NCI-H2029 (cell line): ENCODE results near the gene HSP90AB1.

Source experiments
- DNase-seq: peaks from one replicate; lab custom pipeline; 2025; lab: John Stamatoyannopoulos, UW

HSP90AB1 gene

DNA sequence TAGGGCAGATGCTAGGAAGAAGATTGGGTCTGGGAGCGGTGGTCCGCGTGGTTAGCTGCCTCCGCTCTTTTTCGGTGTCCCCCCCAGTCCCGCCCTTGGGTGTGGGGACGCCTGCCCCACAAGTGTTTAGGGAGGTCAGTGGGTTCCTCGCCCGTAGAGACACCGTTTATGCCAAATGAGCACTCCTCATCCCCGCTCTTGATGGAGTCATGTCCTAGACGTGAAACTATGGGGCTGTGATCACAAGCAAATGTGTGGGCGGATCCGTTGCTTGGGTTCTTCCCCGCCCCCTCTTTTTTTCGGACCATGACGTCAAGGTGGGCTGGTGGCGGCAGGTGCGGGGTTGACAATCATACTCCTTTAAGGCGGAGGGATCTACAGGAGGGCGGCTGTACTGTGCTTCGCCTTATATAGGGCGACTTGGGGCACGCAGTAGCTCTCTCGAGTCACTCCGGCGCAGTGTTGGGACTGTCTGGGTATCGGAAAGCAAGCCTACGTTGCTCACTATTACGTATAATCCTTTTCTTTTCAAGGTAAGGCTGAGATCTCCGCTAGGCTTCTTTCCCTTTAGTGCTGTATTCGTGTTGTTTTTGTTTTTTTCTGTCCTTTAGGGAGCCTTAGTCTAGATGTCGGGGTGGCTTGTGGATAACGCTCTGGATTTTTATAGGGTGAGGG is at the start of gene HSP90AB1:
Gene HSP90AB1 (plus strand): TSS at position 439 of the 675 bp plus-strand sequence. CDS start 1,529 bp downstream, outside the sequence.
- DNase-seq, result peak; percentile 98

DNA sequence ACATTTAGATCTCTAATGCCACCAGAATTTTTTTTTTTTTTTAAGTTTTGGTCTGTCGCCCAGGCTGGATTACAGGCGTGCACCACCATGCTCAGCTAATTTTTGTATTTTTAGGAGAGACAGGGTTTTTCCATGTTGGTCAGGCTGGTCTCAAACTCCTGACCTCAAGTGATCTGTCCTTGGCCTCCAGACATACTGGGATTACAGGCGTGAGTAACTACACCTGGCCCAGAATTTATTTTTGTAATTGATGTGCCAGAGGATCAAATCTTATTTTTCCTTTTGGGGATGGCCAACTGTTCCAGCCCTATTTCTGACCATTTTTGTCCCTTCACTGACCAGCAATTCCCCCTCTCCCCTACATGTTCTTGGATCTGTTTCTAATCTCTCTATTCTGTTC is 48.2 kb upstream of the HSP90AB1 start:
- no peak for DNase-seq

DNA sequence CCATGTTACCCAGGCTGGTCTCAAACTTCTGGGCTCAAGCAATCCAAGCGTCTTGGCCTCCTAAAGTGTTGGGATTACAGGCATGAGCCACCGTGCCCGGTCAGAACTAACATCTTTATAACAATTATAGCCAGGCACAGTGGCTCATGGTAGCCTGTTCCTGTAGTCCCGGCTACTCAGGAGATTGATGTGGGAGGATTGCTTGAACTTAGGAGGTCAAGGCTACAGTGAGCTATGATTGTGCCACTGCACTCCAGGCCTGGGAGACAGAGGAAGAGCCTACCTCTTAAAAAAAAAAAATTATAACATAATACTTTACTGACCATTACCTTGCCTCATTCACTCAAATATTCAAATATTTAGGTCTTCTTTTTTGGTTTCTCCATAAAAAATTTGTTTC is 47.0 kb upstream of the HSP90AB1 start:
- DNase-seq, result no peak

DNA sequence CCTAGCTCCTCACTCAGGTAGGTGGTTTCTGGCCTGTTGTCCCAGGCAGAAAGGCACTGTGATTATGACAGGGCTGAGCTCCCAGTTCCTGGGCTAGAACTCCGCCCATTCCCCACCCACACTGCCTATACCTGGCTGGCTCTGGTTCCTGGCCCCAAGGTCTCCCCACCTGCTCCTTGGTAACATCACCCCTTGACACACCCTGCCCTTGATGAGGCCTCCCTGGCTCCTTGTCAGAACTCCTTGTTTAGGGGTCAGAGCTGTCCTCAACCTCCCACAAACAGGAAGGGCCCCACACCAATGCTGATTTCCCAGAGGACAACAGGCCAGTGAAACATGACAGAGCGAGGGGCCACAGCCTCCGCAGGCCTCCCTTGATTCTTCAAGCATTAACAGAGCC is 45.7 kb upstream of the HSP90AB1 start:
- DNase-seq, result no peak

DNA sequence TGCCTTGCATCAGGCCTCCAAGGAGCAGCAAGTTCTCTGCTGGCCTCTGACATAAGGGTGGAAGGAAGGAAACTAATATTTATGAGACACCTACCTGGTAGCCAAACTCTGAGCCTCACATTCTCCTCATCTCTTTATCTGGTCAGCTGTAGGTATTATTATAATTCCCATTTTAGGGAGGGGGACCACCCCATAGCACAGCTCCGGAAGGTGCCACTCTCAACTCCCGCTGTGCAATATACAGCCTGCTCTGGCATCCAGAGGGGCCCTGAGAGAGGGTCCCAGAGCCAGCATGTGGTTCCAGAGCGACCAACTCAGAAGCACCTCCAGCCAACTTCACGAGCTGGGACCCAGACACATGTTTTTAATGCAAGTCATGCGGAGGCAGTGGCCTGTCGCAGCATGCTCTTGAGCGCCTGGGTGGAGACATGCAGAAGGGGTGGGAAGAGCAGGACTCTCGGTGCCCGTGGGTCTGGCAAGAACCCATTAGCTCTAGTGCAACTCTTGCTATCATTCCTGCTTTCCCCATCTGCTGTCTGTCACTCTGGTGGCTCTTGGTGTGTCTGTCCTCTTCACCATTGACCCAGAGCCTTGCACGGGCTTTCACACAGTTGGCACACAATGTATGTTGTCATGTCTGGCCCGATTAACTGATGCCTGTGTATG is 45.1 kb upstream of the HSP90AB1 start:
- DNase-seq, result no peak

DNA sequence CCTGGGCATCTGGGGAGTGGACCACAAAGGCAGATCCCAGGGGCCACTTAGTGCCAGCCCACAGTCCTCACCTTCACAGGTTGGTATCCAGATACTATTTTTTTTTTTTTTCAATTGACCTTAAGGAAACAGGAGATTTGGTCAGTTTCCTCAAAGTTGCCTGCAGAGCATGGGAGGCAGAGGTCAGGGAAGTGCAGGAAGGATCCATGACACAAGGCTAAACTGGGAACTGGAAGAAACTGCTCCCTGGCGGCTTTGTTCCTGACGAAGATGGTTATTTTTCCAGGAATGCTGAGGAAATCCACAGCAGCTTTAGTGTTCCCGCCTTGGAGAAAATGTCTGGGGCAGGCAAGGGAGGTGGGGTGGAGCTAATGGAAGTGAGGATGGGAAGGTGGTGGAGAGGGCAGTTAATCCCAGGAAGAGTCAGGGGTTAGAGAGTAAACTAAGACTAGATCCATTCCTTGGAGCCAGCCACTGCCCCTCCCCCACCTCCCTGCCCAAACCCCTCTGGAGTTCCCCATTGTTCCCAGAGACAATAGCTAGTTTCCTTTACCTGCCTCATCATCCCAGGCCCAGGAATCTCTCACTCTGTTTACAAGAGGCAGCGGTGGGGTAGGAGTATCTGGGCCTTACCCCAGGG is 44.4 kb upstream of the HSP90AB1 start:
- DNase-seq, result no peak

DNA sequence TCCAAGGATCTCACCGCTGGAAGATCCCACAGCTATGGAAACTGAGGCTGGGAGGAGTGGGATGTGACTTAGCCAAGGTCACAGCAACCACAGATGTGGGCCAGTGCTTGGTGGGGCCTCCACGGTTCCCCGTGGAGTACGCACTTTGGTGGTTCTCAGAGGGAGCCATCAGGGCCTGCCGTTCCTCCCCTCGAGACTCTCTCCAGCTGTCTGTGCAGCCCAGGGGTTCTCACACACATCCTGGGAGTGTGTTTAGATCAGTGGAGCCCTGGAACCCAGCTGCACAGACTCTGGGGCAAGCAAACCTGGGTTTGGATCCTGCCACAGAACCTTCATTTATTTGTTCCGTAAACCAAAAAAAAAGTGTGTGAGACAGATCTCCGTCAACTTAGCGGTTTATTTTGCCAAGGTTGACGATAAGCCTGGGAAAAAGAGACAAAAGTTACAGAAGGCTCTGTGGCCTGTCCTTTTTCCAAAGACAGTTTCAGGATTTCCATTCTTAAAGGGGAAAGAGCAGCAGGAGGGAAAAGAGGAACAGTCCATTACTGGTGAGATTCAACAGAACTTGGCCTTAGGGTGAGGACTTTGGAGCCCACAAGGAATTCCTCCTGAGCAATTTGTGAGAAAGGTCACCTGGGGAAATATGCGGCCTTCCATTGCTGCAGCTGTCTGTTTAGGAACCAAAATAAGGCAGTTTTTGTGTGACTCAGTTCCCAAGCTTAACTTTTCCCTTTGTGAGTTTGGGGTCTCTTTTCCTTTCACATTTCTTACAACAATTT is 43.7 kb upstream of the HSP90AB1 start:
- DNase-seq, result no peak

DNA sequence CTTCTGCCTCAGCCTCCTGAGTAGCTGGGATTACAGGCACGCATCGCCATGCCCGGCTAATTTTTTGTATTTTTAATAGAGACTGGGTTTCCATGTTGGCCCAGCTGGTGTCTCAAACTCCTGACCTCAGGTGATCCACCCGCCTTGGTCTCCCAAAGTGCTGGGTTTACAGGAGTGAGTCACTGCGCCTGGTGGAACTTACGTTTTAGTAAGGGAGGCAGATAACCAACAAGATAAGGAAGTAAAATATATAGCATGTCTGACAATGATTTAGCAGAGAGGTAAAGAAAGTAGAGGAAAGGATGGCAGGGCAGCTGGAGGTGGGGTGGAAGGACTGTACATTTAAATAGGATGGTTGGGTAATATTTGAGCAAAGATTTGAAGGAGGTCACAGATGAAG is 42.9 kb upstream of the HSP90AB1 start:
- no peak for DNase-seq

DNA sequence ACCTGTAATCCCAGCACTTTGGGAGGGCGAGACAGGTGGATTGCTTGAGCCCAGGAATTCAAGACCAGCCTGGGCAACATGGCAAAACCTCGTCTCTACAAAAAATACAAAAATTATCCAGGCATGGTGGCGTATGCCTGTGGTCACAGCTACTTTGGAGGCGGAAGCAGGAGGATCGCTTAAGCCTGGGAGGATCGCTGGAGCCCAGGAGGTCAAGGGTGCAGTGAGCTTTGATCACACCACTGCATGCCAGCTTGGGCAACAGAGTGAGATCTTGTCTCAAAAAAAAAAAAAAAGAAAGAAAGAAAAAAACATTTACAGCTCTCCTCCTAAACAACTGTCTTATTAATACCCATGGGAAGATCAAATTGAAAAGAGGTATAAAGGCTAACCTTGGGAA is 38.9 kb upstream of the HSP90AB1 start:
- DNase-seq, result no peak

DNA sequence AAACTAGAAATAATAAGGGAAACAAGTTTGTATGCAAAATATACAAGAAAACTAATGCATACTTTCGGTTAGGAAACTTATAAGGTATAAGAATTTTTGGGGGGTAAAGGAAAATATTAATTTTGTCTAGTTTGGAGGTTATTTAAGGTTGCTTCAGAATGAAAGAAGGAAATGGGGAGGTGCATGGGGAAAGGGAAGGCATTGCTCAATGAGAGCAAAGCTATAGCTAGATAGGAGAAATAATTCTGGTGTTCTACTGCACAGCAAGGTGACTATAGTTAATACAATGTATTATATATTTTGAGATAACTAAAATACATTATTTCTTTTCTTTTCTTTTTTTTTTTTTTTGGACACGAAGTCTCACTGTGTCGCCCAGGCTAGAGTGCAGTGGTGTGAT is 35.6 kb upstream of the HSP90AB1 start:
- no peak for DNase-seq

DNA sequence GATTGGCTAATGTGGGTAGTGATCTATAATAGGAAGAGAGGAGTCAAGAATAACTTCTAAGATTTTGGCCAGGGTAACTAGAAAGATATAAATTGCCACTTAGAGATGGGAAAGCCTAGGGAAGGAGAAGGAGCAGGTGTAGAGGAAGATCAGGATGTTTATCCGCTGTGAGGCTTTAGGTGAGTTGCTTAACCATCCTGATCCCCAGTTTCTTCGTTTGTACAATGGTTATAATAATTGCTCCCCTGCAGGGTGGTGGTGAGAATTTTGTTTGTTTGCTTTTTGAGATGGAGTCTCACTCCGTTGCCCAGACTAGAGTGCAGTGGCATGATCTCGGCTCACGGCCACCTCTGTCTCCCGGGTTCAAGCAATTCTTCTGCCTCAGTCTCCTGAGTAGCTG is 32.6 kb upstream of the HSP90AB1 start:
- no peak for DNase-seq

DNA sequence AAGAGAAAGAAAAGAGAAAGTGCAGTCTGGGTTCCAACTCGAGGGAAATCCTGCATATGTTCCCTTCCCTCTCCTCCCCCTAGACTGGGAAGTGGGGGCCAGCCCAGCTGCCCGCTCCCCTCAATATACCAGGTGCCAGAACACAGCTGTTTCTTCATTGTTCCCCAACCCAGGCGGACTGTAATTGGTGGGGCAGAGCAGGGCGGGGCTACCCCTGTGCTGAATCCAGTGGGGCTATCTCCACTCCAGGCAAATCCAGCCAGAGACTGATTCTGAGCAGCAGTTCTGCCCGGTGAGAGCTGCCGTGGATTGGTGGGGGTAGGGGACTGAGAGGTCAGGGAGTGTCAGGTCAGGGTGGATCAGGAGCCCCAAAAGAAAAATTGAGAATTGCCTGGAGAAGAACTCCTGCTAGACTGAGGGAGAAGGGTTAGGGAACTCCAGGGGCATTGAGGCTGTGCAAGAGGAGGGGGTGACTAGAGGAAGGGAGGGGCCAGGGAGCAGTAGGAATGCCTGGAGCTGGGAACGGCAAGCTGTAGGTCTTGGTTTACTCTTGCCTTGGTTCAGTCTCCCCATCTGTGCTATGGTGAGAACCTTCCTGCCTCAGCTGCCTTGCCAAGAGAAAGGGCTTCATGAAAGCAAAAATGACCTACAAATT is 30.1 kb upstream of the HSP90AB1 start, which contains the start of gene MYMX:
Gene MYMX (plus strand): TSS at position 250 of the 655 bp plus-strand sequence. CDS start 546 bp downstream, outside the sequence.
- no peak for DNase-seq

DNA sequence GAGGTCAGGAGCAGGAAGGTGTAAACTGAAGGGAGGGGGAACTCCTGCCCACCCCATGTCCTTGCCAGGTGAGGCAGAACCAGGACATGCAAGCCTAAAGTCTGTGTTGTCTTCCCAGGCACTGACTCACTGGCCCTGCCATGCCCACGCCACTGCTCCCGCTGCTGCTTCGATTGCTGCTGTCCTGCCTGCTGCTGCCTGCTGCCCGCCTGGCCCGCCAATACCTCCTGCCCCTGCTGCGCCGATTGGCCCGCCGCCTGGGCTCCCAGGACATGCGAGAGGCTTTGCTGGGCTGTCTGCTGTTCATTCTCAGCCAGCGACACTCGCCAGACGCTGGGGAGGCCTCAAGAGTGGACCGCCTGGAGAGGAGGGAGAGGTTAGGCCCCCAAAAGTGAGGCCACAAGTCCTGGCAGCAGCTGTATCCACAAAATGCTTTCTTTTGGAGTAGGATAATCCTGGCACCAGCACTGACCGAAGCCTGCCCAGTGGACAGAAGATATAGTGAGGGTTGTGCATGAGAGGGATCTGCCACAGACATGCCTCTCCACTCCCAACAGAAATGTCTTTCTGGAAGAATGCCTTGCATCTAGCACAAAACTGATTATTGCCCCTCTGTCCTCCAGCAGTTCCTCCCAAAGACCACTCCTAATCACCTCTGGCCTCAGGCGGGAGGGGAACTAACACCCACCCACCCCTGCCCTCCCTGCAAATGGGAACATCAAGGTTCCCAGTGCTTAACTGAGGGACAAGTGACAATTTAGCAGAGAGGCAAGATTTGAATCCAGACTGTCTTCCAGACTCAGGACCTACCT is 29.4 kb upstream of the HSP90AB1 start:
- DNase-seq, result peak; percentile 26

DNA sequence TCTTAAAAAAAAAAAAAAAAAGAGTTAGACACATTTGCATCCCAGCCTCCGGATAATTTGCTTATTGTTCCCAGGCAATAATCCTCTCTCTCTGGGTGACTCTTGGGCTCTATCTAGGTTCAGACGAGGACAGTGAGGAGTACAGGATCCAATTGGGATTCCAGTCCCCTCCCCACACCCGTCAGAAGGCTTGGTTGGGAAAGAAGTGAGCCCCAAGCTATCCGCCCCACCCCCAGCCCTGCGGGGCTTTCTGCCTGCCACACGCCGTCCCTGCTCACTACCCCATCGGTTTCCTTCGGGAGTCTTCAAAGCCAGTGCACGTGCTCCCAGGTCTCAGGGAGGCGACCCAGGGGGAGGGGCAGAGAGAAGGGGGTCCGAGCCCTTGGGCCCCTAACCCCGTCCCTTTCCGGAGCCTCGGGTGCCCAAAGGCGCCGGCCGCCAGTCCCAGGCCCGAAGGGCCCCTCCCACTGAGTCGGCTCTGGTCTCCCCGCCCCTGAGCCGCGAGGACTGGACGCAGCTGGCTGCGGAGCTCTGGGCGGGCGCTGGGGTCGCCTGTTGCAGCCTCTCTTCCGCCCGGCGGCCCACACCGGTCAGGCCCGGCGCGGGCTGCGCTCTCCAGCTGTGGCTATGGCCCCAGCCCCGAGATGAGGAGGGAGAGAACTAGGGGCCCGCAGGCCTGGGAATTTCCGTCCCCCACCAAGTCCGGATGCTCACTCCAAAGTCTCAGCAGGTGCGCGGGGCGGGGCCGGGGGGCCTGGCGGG is 27.7 kb upstream of the HSP90AB1 start:
- DNase-seq, result peak; percentile 54

DNA sequence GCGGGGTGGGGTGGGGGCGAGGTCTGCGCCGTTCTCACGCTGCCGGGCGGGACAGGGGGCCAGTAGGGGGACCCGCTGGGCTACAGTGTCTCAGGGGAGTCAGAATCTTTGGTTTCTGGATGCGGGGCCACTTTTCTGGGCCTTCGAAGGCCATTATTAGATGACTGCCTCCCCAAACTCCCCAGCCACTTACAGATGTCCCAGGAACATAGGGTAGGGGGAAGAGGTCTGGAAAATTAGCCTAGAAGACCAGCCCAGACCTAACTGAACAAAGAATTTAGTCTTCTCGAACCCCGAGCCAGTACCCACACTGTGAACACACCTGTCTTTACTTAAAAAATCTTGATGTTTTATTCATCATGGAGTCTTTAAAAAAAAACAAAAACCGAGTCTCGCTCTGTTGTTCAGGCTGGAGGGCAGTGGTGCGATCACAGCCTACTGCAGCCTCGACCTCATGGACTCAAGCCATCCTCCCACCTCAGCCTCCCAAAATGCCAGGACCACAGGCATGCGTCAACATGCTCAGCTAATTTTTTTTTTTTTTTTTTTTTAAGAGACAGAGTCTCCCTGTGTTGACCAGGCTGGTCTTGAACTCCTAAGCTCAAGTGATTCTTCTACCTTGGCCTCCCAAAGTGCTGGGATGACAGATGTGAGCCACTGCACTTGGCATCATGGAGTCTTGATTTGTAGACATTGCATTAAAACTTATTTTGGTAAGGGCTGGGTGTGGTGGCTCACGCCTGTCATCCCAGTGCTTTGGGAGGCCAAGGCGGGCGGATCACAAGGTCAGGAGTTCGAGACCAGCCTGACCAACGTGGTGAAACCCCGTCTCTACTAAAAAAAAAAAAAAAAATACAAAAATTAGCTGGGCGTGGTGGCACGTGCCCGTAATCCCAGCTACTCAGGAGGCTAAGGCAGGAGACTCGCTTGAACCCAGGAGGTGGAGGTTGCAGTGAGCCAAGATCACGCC is 26.8 kb upstream of the HSP90AB1 start:
- no peak for DNase-seq

DNA sequence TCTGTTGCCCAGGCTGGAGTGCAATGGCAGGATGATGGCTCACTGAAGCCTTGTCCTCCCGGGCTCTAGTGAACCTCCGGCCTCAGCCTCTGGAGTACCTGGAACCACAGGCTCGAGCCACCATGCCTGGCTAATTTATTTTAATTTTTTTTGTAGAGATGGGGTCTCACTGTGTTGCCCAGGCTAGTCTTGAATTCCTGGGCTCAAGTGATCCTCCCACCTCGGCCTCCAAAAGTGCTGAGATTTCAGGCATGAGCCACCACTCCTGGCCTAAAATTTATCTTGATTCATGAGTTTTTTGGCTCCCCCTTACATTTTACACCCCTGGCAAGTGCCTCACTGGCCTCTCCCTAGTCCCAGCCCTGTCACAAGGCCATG is 26.0 kb upstream of the HSP90AB1 start:
- DNase-seq, result no peak

DNA sequence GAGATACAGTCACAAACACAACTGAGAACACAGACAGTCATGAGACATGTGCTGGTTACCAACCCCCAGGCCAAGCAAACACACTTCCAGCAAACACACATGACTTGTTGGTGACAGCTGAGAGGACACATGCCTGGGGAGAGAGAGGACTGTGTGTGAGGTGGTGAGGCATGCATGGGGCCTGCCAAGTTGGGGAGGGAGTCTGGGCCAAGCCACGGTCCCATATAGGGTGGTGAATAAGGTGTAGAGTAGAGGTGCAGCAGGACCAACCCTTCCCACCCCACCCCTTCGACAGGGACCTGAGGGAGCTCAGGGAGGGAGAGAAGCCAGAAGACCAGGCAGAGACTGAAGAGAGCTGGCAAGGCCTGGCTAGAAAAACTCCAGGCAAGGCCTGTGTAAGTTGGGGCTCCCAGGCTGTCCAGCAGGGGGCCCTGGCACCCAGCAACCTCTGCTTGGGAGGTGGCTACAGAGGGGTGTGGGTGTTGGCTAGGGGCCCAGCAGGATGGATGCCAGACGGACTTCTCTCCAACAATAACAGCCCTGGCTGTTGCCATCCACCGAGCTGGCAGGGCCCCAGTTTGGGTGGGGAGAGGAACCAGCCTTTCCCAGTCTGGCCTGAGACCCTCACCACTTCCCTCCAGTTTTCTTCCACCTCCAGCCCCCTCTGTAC is 25.5 kb upstream of the HSP90AB1 start:
- DNase-seq, result peak; percentile 90

DNA sequence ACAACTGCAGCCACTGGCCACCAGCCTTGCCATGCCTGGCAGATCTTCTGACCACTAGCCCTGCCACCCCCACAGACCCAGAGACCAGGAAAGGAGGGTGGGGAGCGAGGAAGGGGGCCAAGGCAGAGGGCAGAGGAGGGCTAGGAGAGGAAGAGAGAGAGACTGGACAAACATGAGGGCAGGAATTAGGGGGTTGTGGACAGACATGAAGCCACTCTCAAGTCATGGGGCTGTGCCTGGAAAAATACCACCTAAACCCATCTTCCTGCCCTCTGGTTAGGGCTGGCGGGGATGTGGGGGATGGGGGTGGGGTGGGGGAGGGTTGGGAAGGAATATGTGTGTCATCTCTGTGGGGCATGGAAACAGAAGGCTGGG is 25.0 kb upstream of the HSP90AB1 start:
- no peak for DNase-seq
